Stimulated activated CD4-positive, alpha-beta T cell treated with anti-CD3 and anti-CD28 coated beads, Interleukin-15, amount 100 ng/mL, for 24 hours (primary cell): ENCODE data around the gene ADAMTS12.

Source experiments
- DNase-seq: peaks from one replicate; pipeline ENCODE4 v3.0.0-alpha.2; 2020

Gene ADAMTS12

DNA sequence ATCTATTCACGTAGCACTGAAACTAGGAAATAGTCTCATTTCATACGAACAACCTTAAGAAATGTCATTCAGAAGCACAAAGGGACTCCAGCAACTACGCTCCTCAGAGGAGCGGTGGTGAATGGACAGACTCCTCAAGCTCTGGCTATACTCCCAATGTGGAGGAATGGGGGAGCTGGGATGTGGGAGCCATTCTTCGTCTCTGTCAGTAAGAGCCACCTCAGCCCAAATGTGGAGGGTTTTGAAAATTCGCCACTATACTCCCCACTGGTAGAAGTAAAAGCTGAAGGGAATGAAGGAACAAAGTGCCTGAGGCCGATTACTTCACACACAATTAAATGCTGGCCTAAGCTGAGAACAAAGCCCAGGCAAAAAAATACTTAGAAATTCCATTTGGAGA lies 96.3 kb downstream of the ADAMTS12 start:
- DNase-seq, result no peak

DNA sequence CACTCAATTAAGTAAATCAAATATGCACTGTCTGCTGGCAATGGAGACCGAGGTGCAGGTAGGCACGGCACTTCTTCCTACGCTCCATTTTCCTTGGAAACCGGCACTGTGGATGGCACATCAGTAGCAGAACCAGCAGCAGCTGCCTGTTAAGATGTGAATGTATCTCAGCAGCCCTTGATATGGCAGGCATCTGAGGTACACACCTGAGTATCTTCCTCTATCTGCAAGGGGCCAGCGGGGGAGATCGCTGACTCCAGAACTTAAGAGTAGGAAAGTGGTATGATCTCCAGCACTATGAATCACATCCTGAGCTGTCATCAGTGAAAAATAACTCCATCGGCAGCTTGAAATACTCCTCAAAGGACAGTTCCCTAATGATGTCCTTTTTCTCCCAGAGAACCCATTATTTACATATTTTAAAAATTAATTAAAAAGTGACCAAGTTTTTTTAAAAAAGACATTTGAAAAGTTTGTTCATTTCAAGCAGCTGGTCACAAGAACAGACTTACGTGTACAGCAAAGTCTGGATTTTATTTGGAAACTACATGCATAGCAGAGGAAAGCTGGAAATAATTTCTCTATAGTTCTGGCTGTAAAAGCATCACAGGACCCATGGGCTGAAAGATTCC lies 97.1 kb downstream of the ADAMTS12 start:
- DNase-seq, result no peak

DNA sequence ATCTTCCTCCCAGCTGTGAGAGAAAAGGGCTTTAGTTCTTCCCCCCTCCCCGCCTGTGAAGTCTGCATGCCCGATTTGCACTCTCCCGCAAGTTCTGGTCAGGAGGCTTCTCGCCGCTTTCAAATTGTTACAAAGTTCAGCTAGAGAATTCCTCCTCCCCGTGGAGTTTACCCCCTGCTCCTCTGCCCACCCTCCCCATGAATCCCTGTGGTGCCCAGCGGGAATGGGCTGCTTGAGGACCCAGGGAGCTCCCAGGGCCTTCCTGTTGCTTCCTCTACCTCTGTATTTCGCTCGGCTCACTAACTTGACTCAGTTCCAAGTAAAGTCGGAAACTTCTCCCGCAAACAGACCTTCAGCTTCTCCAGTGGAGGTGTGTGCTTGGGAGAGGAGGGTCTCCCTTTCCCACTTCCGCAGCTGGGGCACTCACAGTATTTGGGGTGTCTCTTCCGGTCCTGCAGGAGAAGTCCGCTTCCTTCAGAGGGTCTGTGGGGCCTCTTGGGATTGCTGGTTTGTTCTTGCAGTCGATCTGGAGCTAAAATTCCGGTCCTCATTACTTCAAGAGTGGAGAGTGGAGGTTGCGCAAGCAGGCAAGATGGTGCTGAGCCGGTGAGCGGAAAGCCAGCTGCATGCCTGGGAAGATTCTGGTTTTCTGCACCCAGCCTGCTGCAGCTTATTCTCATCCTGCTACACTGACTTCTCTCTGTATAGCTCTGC lies 97.8 kb downstream of the ADAMTS12 start:
- no peak for DNase-seq

DNA sequence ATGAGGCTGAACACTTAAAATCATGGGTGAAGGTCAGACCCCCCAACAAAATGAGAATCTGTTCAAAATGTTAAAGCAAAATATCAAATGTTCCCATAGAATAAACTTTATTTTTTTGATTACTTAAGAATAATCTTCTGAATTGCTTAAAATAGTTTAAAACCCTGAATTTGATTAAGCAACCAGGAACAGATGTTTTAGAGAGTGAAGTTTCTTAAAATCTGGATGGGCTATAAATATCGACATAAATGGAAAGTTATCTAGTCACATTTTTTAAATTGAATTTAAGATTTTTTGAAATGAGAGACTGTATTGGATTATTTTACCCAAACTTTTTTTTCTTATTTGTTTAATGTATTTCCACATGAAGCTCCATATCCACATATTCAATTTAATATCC lies 98.5 kb downstream of the ADAMTS12 start:
- no peak for DNase-seq

DNA sequence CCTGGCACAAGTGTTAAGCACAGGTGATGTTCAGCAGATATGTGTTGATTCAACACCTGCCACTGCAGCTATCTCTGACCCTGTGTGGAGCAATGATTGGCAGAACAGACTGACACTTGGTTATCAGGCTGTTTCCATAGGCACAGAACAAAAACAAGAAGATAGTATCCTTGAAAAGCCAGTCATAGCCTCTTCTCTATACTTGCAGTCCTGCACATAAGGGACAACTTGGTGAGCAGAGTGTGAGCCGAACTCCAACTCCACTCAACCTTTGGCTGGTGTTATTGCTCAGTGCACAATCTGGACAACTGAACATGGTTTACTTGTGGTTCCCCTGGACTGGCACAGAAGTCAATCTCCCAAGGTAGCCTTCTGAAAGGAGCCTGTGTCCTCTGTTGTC lies 99.2 kb downstream of the ADAMTS12 start:
- no peak for DNase-seq

DNA sequence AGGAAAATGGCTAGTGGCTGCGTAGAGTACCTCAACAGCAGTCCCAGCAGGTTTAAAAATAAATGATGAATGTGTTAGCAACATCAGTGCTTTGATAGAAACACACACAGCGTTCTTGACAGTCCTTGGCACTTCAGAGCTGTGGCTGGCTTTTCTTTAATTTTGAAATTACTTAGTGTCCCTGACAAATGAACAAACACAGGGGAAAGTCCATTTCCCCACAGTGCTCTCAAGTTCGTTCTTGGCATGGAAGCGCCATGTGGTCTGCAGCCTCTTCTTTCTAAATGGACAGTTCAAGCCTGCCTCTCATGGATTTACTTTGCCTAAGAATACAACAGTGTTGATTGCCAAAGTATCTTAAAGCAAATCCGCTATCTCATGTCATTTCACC lies 102.2 kb downstream of the ADAMTS12 start:
- no peak for DNase-seq

DNA sequence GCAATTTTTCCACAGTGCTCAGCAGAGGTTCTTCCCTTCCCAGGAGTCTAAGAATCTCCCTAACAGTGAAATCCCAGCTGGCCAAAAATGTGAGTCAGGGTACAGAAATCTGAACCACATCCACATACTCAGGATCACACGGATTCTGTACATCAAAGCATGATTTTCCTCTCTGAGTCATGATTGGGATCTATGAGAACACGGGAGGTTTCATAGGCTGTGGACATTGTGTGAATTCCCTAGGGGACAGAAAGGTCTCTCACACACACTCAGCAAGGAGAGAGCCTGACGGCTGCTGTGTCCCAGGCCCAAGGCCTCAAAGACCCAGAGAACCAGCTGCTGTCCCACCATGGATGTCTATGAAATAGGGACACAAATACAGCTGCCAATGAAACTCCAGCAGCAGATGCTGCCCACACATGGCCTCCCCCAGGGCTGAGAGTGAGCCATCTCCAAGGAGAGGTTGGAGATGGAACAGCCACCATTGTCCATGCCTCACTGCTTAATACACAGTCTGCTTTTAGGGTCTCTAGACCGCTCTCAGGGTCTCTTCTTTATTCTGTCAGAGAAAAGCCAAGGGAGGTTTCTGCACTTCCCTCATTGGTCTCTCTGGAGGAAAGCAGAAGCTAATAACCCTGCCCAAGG lies 102.7 kb downstream of the ADAMTS12 start:
- no peak for DNase-seq

DNA sequence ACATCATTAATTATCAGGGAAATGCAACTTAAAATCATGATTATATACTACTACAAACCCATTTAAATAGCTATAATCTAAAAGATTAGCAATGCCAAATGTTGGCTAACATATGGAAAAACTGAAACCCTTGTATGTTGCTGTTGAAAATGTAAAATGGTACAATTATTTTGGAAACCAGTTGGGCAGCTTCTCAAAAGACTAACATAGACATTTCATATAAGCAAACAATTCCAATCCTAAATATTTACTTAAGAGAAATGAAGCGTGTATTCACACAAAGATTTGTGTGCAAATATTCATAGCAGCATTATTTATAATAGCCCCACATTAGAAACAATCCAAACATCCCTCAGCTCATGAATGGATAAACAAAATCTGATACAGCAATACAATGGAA lies 106.2 kb downstream of the ADAMTS12 start:
- no peak for DNase-seq

DNA sequence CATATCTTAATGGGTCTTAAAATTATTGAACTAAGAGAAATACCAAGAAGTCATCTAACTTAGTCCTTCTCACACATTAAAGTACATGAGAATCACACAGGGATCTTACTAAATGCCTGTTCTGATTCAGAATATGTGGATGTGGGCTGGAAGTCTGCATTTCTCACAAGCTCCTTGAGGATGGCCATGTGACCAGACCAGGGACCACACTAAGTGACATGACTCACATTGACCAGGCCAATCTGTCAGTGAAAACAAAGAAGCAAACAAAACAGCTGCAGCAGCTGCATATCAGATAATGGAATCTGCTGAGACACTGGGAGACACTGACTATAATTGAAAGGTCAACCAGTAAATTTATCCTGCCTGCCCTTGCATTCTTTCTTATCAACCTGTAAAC lies 110.5 kb downstream of the ADAMTS12 start:
- DNase-seq, result no peak

DNA sequence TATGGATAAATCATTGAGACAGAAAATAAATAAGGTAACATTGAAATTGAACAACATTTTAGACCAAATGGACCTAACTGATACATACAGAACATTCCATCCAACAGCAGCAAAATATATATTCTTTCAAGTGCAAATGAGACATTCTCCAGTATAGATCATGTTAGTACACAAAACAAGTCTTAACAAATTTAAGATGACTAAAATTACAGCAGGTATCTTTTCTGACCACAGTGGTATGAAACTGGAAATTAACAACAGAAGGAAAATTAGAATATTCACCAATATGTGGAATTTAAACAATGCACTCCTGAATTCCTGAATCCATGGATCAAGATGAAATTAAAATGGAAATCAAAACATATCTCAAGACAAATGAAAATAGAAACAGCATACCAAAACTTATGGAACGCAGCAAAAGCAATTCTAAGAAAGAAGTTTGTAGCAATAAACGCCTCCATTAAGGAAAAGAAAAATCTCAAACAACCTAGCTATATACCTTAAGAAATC lies 115.6 kb downstream of the ADAMTS12 start:
- DNase-seq, result no peak

DNA sequence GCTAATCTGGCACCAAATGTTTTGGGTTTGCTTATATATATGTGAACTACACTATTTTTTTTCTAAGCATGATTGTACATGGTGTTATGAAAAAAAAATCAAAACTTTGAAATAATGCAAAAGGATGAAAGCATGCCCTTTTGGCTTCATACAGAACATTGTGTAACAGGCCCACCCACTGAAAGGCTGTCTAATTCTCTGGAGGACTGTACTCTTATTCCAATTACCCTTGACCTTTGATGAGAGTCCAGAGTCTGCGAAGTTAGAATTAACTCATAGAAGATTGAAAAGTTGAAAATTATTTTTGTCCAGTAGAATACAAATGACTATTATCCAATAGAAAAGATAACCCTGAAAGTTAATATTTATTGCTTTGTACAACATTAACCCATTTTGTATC lies 117.4 kb downstream of the ADAMTS12 start:
- DNase-seq, result no peak

DNA sequence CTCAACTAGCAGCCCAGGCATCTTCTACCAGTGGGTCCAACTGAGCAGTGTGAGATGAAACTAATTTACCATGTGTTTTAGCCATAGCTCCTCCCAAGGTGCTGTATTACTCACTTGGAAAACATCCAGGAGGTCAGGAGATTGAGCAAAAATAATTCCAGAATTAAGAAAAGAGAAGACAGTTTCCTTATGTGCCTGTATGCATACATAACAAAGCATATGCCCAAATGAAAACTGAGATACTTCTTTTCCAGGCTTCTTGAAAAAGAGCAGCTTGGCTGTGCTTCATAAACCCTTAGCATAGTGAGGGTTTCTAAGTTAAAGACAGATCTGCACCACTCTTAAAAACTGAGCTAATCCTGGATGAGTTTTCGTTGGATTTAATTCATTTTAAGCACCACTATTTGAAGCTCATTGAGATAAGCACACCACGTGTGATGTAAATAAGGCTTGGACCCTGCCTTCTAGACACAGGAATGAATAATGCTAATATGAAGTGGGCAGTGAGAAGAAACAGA lies 119.4 kb downstream of the ADAMTS12 start:
- no peak for DNase-seq

DNA sequence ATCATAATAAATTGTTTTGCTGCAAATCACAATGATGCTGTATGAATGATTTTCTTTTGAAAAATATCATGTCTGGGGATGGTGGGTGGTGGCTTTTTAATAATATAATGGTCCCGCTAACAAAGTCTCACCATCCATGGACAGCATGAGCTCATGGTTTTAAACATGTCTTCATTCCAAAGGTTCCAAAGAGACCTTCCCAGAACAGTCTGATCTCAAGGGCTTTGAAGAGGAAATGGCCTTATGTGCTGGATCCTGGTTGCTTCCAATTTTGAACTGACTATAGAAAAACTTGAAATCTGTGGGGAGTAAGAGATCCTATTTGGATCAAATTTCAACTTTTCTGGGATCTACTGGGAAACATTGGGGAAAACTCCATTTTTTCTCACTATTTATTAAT lies 121.8 kb downstream of the ADAMTS12 start:
- no peak for DNase-seq

DNA sequence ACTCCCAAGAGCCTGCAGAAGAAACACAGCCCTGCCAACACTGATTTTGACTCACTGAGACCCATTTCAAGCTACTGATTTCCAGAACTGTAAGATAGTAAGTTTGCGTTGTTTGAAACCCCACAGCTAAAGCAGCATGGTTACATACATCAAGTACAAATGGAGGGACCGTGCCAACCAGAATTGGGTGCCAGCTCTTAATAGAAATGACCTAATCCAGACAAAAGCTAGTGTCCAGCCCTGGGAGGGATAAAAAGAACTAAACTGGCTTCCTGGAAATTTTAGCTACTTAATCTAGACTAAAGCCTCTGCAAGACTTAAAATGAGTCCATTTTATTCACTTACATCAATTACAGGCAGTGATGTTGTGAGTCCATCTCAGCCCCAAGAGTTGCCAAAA lies 122.6 kb downstream of the ADAMTS12 start:
- DNase-seq, result no peak

DNA sequence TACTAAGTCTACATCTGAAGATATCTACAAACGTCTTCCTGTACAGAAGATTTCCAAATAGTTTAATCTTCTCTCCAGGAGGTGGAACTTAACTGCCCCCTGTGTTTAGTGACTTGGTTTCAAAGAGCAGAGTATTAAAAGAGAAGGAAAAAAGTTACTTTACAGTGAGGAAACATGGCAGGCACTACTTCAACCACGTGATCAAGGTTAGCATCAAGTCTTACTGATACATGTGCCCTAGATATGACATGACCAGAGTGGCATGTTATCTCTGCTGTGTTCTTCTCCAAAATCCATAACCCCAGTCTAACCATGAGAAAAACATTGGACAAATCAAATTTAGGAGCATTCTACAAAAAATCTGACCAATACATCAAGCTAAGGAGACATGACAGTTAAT lies 125.8 kb downstream of the ADAMTS12 start:
- DNase-seq, result no peak

DNA sequence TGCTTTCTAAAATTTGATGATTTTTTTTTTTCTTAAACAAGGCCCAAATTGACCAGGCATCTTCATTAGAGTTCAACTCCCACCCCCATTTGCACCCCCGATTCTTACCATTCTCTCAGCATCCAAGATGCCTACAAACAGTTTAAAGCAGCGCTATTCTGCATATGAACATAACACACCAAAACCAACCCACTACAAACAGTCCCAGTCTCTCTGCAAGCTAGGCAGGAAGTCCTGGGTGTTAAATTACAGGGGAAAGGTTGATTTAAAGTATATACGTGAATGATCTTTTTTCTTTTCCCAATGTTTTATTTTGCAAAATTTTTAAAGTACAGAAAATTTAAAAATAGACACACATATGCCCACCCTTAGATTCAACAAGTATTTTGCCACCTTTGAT lies 127.0 kb downstream of the ADAMTS12 start:
- DNase-seq, result no peak

DNA sequence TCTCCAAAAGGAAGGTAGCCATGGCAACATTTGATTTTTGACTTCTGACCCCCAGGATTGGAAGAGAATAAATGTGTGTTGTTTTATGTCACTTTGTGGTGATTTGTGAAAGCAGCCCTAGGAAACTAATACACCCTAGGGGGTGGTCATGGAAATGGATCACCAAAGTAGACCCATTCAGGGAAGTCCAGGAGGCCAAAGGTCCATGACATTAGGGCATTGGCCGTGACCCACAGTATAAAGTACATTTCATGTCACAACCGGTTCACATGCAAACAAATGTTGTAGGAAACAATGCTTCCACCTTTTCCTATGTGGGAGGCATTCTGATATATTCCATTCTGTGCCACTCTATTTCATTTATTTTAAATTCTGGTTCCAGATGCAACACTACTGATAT lies 128.4 kb downstream of the ADAMTS12 start:
- no peak for DNase-seq

DNA sequence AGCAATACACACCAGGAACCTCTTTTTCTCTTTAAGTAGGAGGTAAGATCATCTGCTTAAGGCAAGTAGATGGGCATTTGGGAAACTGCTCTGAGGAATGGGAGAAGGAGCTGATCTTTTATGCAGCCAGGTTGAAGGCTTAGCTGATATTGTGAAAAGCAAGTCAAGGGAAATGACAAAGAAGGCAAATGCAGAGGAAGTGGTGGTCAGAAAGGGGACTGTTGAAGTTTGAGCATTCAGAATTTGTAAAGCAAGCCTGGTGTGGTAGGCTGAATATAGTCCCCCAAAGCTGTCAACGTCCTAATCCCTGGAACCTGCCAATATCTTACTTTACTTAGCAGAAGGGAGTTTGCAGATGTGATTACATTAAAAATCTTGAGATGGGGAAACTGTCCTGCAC lies 128.9 kb downstream of the ADAMTS12 start:
- no peak for DNase-seq

DNA sequence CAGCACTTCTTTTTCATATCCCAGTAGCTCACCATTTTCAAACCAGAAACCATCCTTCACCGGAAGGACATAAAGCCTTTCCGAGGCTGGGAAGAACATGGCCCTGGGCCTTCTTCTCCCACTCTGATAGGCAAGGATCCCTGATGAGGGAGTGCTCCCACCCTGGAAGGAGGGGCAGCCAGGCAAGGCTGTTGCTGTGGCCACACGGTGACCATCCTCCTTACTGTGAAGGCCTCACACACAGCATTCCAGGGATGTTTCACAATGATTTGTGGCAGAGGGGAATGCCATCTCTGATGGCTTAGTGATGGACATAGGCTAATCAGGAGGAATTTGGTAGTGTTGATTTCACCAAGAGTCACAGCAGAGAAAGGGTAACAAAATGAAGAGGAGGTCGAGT lies 130.7 kb downstream of the ADAMTS12 start:
- no peak for DNase-seq

DNA sequence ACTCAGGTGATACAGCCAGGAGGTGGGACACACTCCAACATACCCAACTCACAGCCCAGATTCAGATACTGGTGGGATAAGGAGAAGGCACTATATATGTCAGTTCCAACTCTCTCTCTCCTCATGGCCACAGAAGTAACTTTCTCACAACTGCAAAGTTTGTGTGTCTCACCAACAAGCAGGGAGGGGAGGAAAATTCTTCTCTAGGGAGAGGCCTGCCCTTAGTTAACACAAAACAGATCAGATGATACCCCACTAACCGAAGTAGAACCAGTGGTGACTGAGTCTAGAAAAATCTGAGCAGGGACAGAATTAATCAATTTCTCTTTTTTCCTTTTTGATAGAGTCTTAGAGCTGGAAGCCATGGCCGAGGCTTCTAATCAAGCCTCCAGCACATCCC lies 133.1 kb downstream of the ADAMTS12 start:
- DNase-seq, result no peak

DNA sequence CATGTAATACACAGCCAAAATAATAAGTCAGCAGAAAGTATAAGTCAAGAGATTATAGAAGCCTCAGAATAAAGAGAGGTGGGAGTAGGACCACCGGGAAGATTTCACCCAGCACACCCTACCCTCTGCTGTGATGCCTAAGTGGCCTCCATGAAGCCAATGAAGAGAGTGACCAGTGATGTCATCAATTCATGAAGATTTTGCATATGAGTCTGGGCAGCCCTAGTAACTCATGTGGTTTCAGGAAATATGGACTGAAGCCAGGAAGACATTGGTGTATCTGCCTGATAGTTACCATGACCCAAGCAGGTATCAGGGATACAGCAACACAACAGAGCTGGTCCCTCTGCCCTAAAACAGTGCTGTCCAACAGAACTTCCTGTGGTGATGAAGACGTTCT lies 135.3 kb downstream of the ADAMTS12 start:
- no peak for DNase-seq

DNA sequence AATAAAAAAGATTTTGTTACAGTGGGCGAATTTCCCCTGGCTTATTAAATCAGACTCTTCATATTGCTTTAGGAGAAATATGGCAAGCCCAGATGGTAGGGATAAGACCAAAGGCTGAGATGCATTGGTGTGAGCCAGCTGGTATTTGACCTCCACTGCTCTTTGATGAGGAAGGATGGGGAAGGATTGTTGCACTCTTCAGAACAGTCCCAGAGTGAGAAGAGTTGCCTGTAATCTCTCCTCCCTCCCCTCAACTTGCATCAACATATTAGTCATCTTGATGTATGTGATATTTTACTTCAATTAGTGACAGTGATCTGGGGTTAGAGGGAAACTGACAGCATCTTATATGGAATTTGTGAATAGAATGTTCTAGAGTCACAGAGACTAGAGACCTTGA lies 136.6 kb downstream of the ADAMTS12 start:
- no peak for DNase-seq

DNA sequence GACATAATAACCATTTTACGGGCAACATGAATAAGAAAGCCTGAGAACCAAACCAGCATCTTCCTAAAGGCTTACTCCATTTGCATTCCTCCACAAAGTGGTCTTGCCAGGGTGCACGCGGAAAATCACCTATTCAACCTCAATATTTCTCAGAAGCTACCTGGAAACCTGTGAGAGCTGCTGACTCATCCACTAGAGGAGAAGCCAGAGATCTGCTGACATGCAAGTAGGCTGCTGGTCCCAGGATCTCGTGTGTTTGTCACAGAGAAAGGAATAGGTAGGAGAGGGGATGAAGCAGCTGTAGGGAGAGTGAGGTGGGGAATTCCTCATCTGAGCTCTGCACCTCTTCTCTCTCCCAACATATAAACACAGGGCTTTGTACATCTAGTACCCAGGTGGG lies 138.1 kb downstream of the ADAMTS12 start:
- no peak for DNase-seq

DNA sequence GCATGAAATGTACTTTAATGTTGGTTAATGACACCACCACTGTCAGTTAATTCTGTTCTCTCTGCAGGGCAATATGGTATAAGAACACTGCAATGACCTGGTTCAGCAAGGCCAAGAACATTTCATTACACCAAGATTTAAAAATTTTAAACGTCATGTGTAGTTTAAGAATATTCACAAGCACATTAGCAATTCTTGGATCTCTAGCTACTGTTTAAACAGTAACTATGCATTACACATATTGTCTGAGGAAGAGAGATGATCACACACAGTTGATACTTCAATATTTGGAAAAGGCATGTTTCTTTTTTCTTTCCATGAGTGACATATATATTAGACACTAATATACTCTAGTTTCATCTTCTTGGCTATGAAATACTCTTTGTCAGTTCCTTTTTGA lies 143.0 kb downstream of the ADAMTS12 start:
- no peak for DNase-seq
